ENCODE results near the gene MRPL39.

Gene MRPL39

DNA sequence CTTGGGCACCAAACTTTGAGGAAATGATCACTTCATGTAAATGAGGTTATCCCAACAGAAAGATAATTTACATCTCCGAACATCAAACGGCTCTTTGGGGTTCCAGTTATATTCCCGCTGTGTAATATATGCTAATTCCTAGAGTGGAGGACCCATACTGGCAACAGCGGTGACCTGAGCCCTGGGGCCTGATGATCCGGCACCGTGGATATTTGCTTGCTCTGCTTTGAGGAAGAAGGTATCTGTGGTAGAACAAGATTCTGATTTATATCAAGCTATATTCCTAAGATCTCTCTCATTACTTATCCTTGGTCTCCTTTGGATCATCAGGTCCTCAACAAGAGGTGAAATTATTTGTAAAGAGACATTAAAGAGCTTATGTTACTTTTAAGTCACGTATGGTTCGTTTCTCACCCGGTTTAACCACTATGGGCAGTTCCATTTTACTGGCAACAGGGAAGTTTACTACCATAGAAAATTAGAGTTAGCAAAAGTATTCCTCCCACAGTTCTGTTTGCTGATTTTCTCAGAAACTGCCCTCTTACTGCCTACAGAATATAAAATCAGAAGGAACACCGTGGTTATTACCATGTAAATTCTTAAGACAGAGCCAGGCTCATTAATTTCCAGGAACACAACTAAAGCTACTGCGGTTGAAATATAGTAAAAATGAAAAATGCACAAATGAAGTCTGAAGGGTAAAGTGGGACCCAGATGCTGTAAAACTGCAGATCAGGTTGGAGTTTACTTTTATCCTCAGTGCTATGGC is 56.7 kb downstream of the MRPL39 start:
- Histone ChIP-seq H4K20me1 (ENCODE audit: control insufficient read depth, insufficient read depth, low read depth, low read length) (no peaks in the 10 kb centered on the region), H3K4me1 (ENCODE audit: control insufficient read depth, low read length) (no peaks in the 10 kb centered on the region), H3K4me2 (ENCODE audit: low read length) (no peak overlapping the region), H3K9me2 (replicated peaks; ENCODE audit: control insufficient read depth, low read length) (no peaks in the 10 kb centered on the region), H3F3A (ENCODE audit: control insufficient read depth, insufficient read depth) (no peaks in the 10 kb centered on the region), H3K36me3 (ENCODE audit: control insufficient read depth, low read length) (no peaks in the 10 kb centered on the region), H3K27ac (ENCODE audit: low read depth, low read length) (no peak overlapping the region), H3K79me2 (ENCODE audit: control insufficient read depth, low read length) (no peaks in the 10 kb centered on the region), H3K4me3 (ENCODE audit: low read length) (no peak overlapping the region), H3K27me3 (ENCODE audit: control insufficient read depth, low read length) (no peaks in the 10 kb centered on the region), H3K9me3 (ENCODE audit: control insufficient read depth, insufficient read depth, low read length) (no peaks in the 10 kb centered on the region)
- no peak for TF ChIP-seq EZH2phosphoT487 (IDR thresholded peaks at IDR 0.05; ENCODE audit: borderline replicate concordance, low read length)
- TF ChIP-seq, protein P1, sequence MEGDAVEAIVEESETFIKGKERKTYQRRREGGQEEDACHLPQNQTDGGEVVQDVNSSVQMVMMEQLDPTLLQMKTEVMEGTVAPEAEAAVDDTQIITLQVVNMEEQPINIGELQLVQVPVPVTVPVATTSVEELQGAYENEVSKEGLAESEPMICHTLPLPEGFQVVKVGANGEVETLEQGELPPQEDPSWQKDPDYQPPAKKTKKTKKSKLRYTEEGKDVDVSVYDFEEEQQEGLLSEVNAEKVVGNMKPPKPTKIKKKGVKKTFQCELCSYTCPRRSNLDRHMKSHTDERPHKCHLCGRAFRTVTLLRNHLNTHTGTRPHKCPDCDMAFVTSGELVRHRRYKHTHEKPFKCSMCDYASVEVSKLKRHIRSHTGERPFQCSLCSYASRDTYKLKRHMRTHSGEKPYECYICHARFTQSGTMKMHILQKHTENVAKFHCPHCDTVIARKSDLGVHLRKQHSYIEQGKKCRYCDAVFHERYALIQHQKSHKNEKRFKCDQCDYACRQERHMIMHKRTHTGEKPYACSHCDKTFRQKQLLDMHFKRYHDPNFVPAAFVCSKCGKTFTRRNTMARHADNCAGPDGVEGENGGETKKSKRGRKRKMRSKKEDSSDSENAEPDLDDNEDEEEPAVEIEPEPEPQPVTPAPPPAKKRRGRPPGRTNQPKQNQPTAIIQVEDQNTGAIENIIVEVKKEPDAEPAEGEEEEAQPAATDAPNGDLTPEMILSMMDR (IDR thresholded peaks at IDR 0.05; ENCODE audit: low read depth, low read length, poor library complexity, severe bottlenecking), result no peak

DNA sequence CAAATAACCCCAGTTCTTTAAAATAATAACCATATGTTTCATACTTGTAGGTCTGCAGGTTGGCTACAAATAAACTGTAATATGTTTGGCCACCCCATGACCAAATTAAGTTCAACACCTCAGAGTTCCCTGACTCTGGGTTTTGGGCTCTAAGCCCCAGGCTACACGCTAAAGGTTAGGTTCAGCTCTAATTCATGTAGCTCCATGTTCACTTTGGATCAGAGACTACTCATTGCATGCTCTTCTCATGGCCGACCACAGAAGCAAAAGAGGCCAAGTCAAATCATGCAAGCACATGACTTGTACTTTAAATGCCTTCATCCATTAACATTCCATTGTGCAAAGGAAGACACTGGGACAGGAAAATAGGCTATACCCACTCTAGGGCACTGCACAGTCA is 66.2 kb downstream of the MRPL39 start:
- Histone ChIP-seq H3K4me3 (ENCODE audit: low read length) (no peak overlapping the region), H3F3A (ENCODE audit: control insufficient read depth, insufficient read depth) (no peaks in the 10 kb centered on the region), H3K4me1 (ENCODE audit: control insufficient read depth, low read length) (peaks cover 5% of the 10 kb centered on the region), H3K27me3 (ENCODE audit: control insufficient read depth, low read length) (no peaks in the 10 kb centered on the region), H3K36me3 (ENCODE audit: control insufficient read depth, low read length) (no peaks in the 10 kb centered on the region), H3K79me2 (ENCODE audit: control insufficient read depth, low read length) (no peaks in the 10 kb centered on the region), H3K9me2 (replicated peaks; ENCODE audit: control insufficient read depth, low read length) (no peaks in the 10 kb centered on the region), H3K27ac (ENCODE audit: low read depth, low read length) (no peak overlapping the region), H3K9me3 (ENCODE audit: control insufficient read depth, insufficient read depth, low read length) (peaks cover 24% of the 10 kb centered on the region), H4K20me1 (ENCODE audit: control insufficient read depth, insufficient read depth, low read depth, low read length) (no peaks in the 10 kb centered on the region), H3K4me2 (ENCODE audit: low read length) (no peak overlapping the region)
- TF ChIP-seq, protein P1 (IDR thresholded peaks at IDR 0.05; ENCODE audit: low read depth, low read length, poor library complexity, severe bottlenecking), result no peak
- no peak for TF ChIP-seq EZH2phosphoT487 (IDR thresholded peaks at IDR 0.05; ENCODE audit: borderline replicate concordance, low read length)

DNA sequence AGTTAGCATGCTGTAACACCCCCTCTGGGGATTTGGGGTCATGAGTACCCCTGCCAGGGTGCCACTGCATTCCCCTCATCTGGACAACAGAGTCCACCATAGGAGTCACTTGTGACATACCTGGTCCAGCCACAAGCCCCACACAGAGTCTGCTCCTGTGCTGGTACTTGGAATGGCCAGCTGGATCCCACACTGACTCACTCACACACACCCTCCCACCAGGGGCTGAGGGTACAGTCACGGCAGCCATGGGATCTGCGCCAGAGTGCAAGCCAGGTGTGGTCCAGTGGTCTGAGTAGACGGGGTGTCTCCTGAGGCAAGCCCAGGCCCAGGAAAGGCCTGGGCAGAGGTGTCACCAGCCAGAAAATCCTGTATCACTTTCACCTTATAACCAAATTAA is 67.7 kb downstream of the MRPL39 start:
- Histone ChIP-seq H3K79me2 (ENCODE audit: control insufficient read depth, low read length) (no peaks in the 10 kb centered on the region), H4K20me1 (ENCODE audit: control insufficient read depth, insufficient read depth, low read depth, low read length) (no peaks in the 10 kb centered on the region), H3K4me2 (ENCODE audit: low read length) (no peak overlapping the region), H3K9me3 (ENCODE audit: control insufficient read depth, insufficient read depth, low read length) (peaks cover 24% of the 10 kb centered on the region), H3K9me2 (replicated peaks; ENCODE audit: control insufficient read depth, low read length) (no peaks in the 10 kb centered on the region), H3K27me3 (ENCODE audit: control insufficient read depth, low read length) (no peaks in the 10 kb centered on the region), H3K27ac (ENCODE audit: low read depth, low read length) (no peak overlapping the region), H3K4me3 (ENCODE audit: low read length) (no peak overlapping the region), H3F3A (ENCODE audit: control insufficient read depth, insufficient read depth) (no peaks in the 10 kb centered on the region), H3K36me3 (ENCODE audit: control insufficient read depth, low read length) (no peaks in the 10 kb centered on the region), H3K4me1 (ENCODE audit: control insufficient read depth, low read length) (peaks cover 5% of the 10 kb centered on the region)
- no peak for TF ChIP-seq EZH2phosphoT487 (IDR thresholded peaks at IDR 0.05; ENCODE audit: borderline replicate concordance, low read length)
- TF ChIP-seq, protein P1 (IDR thresholded peaks at IDR 0.05; ENCODE audit: low read depth, low read length, poor library complexity, severe bottlenecking), result no peak
